HEK293 (cell line): ENCODE measurements around the gene DDR2.
A peak's percentile ranks its signal among the peaks of the same experiment; 100 is the strongest.

ENCODE experiments used
- CTCF ChIA-PET: fragments of 350-600 bp; formaldehyde crosslinking; extraction: SDS; loops from one replicate; lab custom pipeline; 2021; ENCODE audit warnings: antibody characterized with exemption; lab: Yijun Ruan, JAX
- POLR2A ChIA-PET: fragments of 300-600 bp; formaldehyde crosslinking; extraction: SDS; loops from one replicate; lab custom pipeline; 2020; ENCODE audit warnings: antibody characterized with exemption, inconsistent platforms; lab: Yijun Ruan, JAX
- H3K27ac ChIP-seq: fragments of 200-500 bp; sonication (Bioruptor generic); 2 replicates; pipeline ENCODE4 v1.5.1; 2014; ENCODE audit warnings: low read depth, low read length, control low read depth, inconsistent platforms; ENCODE audit errors: extremely low read depth
- H3K36me3 ChIP-seq, 2 experiments: fragments of 200-500 bp in 1 of 2; sonication (Bioruptor generic) in 1 of 2; 1 replicate in 1 of 2; 2 replicates in 1 of 2; pipeline ENCODE4 v1.5.1; 2014 to 2017; ENCODE audit warnings: inconsistent platforms in 2 of 2, low read length in 2 of 2; ENCODE audit not compliant: control insufficient read depth in 2 of 2, insufficient read depth in 1 of 2
- H3K4me1 ChIP-seq: fragments of 200-500 bp; sonication (Bioruptor generic); 2 replicates; pipeline ENCODE4 v1.5.1; 2014; ENCODE audit warnings: mild to moderate bottlenecking, low read length, inconsistent platforms; ENCODE audit not compliant: control insufficient read depth, insufficient read depth
- H3K4me3 ChIP-seq: 2 replicates; pipeline ENCODE4 v1.5.1; 2011; ENCODE audit warnings: low read depth, mild to moderate bottlenecking, control low read depth, low read length, moderate library complexity
- H3K9me3 ChIP-seq: fragments of 200-500 bp; sonication (Bioruptor generic); 2 replicates; pipeline ENCODE4 v1.5.1; 2014; ENCODE audit warnings: low read depth, low read length, inconsistent platforms; ENCODE audit not compliant: control insufficient read depth, insufficient read depth
- HOXD13 ChIP-seq: sonication (generic); formaldehyde crosslinking; IDR thresholded peaks from 2 replicates; pipeline ENCODE4 v1.8.0; 2022; ENCODE audit warnings: missing genetic modification reagents, borderline replicate concordance
- MYNN ChIP-seq: fragments of 450-650 bp; formaldehyde crosslinking; IDR thresholded peaks from 2 replicates; pipeline ENCODE4 v1.5.1; 2016; ENCODE audit warnings: missing biosample characterization, missing genetic modification characterization, borderline replicate concordance
- MZF1 ChIP-seq: fragments of 450-650 bp; formaldehyde crosslinking; IDR thresholded peaks from 2 replicates; pipeline ENCODE4 v1.5.1; 2017; ENCODE audit warnings: missing biosample characterization, missing genetic modification characterization, borderline replicate concordance
- PRDM1 ChIP-seq: fragments of 450-650 bp; formaldehyde crosslinking; IDR thresholded peaks from 2 replicates; pipeline ENCODE4; 2016; ENCODE audit warnings: missing biosample characterization, missing genetic modification characterization
- SP7 ChIP-seq: fragments of 450-650 bp; formaldehyde crosslinking; IDR thresholded peaks from 2 replicates; pipeline ENCODE4 v1.5.1; 2016; ENCODE audit warnings: missing biosample characterization, missing genetic modification characterization
- YY1 ChIP-seq: fragments of 450-650 bp; formaldehyde crosslinking; IDR thresholded peaks from 2 replicates; pipeline ENCODE4 v1.5.1; 2018; ENCODE audit warnings: missing biosample characterization, missing genetic modification characterization
- ZNF146 ChIP-seq: fragments of 450-650 bp; formaldehyde crosslinking; IDR thresholded peaks from 2 replicates; pipeline ENCODE4 v1.5.1; 2016; ENCODE audit warnings: missing biosample characterization, missing genetic modification characterization
- ZNF223 ChIP-seq: fragments of 450-650 bp; formaldehyde crosslinking; IDR thresholded peaks from 2 replicates; pipeline ENCODE4 v1.5.1; 2016; ENCODE audit warnings: missing biosample characterization, missing genetic modification characterization
- ZNF416 ChIP-seq: fragments of 450-650 bp; formaldehyde crosslinking; IDR thresholded peaks from 2 replicates; pipeline ENCODE4 v1.5.1; 2016; ENCODE audit warnings: missing biosample characterization, missing genetic modification characterization
- ZNF48 ChIP-seq: fragments of 450-650 bp; formaldehyde crosslinking; IDR thresholded peaks from 2 replicates; pipeline ENCODE4 v1.5.1; 2016; ENCODE audit warnings: missing biosample characterization, missing genetic modification characterization
- ZNF501 ChIP-seq: fragments of 450-650 bp; formaldehyde crosslinking; IDR thresholded peaks from 2 replicates; pipeline ENCODE4 v1.5.1; 2016; ENCODE audit warnings: missing biosample characterization, missing genetic modification characterization
- ZNF596 ChIP-seq: fragments of 450-650 bp; IDR thresholded peaks from 2 replicates; pipeline ENCODE4 v1.5.0; 2018; ENCODE audit warnings: missing biosample characterization, mild to moderate bottlenecking, missing genetic modification characterization, moderate library complexity
- ZNF629 ChIP-seq: fragments of 450-650 bp; formaldehyde crosslinking; IDR thresholded peaks from 2 replicates; pipeline ENCODE4 v1.5.1; 2017; ENCODE audit warnings: missing biosample characterization, missing genetic modification characterization
- ZNF707 ChIP-seq: fragments of 450-650 bp; formaldehyde crosslinking; IDR thresholded peaks from 2 replicates; pipeline ENCODE4 v1.5.1; 2016; ENCODE audit warnings: missing biosample characterization, missing genetic modification characterization
- TF ChIP-seq, protein P1 (sequence below): fragments of 450-650 bp; formaldehyde crosslinking; IDR thresholded peaks from 2 replicates; pipeline ENCODE4 v1.5.1; 2016; ENCODE audit warnings: missing biosample characterization, missing genetic modification characterization, low read depth
- TF ChIP-seq, protein P2 (sequence below): fragments of 450-650 bp; formaldehyde crosslinking; IDR thresholded peaks from 2 replicates; pipeline ENCODE4 v1.5.1; 2016; ENCODE audit warnings: missing biosample characterization, missing genetic modification characterization
- TF ChIP-seq, protein P3 (sequence below): fragments of 450-650 bp; formaldehyde crosslinking; IDR thresholded peaks from 2 replicates; pipeline ENCODE4 v1.5.1; 2017; ENCODE audit warnings: missing biosample characterization, missing genetic modification characterization
- TF ChIP-seq, protein P4 (sequence below): sonication (generic); formaldehyde crosslinking; IDR thresholded peaks from 2 replicates; pipeline ENCODE4 v1.8.1; 2022; ENCODE audit warnings: mild to moderate bottlenecking, moderate library complexity, missing genetic modification reagents

The DDR2 gene

DNA sequence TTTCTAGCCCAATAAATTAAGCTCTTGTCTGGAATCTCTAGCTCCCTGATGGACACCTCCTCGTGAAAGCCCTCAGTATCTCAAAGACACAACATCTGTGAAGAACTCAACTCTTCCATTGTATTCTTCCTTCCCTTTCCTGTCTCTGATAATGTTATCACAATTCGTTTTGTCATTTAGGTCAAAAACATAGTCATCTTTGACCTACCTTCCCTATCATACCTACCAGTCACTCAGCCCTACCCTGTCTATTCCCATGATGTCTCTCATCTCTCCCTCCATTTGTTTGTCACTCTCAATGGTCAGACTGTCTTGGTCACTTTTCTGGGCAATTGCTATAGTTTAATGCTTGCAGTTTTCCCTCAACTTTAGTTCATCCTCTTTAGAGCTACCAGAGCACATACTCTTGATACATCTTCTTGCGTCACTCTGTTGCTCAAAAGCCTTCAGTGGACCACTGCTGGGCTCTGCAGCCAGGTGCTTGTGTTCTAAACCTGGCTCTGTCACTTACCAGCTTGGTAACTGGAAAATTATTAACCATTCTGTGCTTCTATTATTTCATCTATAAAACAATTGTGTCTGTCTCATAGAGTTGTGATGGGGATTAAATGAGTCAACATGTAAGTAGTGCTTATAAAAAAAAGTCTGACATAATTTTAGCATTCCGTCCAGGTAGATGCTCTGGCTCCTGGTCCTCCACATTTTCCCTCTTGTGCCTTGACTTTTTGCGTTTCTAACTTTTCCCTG, 39.6 kb downstream of the DDR2 start:
- no peak for TF ChIP-seq ZNF501
- TF ChIP-seq ZNF416, result no peak
- no peak for TF ChIP-seq ZNF629 (tag by site-specific recombination)
- no peak for TF ChIP-seq ZNF707 (tag by site-specific recombination)
- no peak for TF ChIP-seq ZNF146 (tag by site-specific recombination)
- no peak for TF ChIP-seq YY1 (tag by site-specific recombination)
- TF ChIP-seq, protein P1, sequence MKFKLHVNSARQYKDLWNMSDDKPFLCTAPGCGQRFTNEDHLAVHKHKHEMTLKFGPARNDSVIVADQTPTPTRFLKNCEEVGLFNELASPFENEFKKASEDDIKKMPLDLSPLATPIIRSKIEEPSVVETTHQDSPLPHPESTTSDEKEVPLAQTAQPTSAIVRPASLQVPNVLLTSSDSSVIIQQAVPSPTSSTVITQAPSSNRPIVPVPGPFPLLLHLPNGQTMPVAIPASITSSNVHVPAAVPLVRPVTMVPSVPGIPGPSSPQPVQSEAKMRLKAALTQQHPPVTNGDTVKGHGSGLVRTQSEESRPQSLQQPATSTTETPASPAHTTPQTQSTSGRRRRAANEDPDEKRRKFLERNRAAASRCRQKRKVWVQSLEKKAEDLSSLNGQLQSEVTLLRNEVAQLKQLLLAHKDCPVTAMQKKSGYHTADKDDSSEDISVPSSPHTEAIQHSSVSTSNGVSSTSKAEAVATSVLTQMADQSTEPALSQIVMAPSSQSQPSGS (tag by site-specific recombination), result no peak
- TF ChIP-seq, protein P2, sequence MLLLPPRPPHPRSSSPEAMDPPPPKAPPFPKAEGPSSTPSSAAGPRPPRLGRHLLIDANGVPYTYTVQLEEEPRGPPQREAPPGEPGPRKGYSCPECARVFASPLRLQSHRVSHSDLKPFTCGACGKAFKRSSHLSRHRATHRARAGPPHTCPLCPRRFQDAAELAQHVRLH (tag by site-specific recombination), result no peak
- TF ChIP-seq HOXD13, result no peak
- TF ChIP-seq ZNF596 (tag by site-specific recombination), result no peak
- no peak for TF ChIP-seq ZNF223 (tag by site-specific recombination)
- no peak for TF ChIP-seq MZF1 (tag by site-specific recombination)
- TF ChIP-seq, protein P3, sequence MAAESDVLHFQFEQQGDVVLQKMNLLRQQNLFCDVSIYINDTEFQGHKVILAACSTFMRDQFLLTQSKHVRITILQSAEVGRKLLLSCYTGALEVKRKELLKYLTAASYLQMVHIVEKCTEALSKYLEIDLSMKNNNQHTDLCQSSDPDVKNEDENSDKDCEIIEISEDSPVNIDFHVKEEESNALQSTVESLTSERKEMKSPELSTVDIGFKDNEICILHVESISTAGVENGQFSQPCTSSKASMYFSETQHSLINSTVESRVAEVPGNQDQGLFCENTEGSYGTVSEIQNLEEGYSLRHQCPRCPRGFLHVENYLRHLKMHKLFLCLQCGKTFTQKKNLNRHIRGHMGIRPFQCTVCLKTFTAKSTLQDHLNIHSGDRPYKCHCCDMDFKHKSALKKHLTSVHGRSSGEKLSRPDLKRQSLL (tag by site-specific recombination), result no peak
- Histone ChIP-seq H3K4me3 (no peak overlapping the region), H3K27ac (no peak overlapping the region), H3K4me1 (peaks cover 7% of the 10 kb centered on the region; the same call in 1 of the 2 replicates), H3K36me3 (no peaks in the 10 kb centered on the region), H3K9me3 (no peaks in the 10 kb centered on the region)
- POLR2A ChIA-PET, result no interaction called here
- CTCF ChIA-PET, result interaction anchor here (0.6 to 1.2 kb wide), 3 partner anchors 18 to 130 kb away, joined by 3 read pairs; no protein-coding TSS in a partner anchor

DNA sequence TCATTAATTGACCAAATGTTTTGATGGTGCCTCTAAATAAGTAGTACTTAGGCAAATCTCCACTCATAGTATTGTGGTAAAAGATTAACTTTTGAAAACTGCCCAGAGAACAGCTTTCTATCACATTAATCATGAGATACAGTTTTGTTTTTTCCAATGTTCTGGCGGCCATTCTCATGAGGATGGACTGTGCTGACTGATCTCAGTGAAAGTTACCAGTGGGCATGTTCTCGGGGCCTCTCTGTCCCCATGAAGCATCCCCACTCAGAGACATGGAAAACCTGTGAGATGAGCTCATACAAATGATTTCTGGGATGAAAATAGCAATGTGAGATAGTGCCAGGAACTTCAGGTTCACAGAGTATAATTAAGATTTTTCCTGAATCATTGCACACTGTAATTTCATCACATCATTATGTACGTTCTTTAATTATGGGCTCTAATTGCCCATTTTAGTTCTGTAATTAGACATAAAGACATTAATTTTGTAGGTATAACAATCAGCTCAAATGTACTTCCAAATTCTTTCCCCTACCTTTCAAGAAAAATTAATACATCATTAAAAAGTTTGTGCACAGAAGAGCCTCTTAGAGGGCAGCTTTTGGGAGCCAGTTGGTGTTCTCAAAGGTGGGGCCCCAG, 40.5 kb downstream of the DDR2 start:
- CTCF ChIA-PET, result no interaction called here
- Histone ChIP-seq H3K36me3 (no peaks in the 10 kb centered on the region), H3K9me3 (no peaks in the 10 kb centered on the region)
- POLR2A ChIA-PET, result no interaction called here
- TF ChIP-seq MYNN (no peak), ZNF416 (no peak), PRDM1 (tag by site-specific recombination) (no peak), SP7 (peak; percentile 93), ZNF48 (tag by site-specific recombination) (no peak)
- TF ChIP-seq, protein P4, sequence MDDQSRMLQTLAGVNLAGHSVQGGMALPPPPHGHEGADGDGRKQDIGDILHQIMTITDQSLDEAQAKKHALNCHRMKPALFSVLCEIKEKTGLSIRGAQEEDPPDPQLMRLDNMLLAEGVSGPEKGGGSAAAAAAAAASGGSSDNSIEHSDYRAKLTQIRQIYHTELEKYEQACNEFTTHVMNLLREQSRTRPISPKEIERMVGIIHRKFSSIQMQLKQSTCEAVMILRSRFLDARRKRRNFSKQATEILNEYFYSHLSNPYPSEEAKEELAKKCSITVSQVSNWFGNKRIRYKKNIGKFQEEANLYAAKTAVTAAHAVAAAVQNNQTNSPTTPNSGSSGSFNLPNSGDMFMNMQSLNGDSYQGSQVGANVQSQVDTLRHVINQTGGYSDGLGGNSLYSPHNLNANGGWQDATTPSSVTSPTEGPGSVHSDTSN (CRISPR knock-in tag), result no peak
- TF ChIP-seq, all 188 proteins: peak for 1
- H3K4me3 ChIP-seq, result no peak overlapping the region
- no peak overlapping the region for H3K27ac ChIP-seq
- peaks cover 7% of the 10 kb centered on the region; the same call in 1 of the 2 replicates for H3K4me1 ChIP-seq
